COLO829 (cell line): Measurements from ENCODE around the gene PTRH2.

Source experiments
- DNase-seq: peaks from one replicate; pipeline ENCODE4 v3.0.0; 2012; ENCODE audit warnings: low spot score

PTRH2 gene

DNA sequence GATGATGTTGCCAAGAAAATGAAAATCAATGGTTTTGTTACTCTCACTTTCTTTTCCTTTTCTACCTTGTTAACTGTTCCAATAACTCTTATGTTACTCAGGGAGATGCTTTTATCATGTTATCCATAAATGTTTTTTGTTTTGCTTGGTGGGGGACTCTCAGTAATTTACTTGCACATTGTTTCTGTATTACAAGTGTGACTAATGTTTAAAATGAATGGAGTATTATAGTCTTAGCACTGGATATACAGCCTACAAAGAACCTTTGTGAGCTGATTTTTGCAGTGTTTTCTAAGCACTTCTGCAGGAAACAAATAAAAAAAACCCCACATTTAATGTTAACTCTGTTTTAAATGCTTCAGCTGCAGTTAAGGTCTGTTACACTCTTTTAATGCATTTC is 12.3 kb upstream of the PTRH2 start:
- peak; percentile 43 for DNase-seq

DNA sequence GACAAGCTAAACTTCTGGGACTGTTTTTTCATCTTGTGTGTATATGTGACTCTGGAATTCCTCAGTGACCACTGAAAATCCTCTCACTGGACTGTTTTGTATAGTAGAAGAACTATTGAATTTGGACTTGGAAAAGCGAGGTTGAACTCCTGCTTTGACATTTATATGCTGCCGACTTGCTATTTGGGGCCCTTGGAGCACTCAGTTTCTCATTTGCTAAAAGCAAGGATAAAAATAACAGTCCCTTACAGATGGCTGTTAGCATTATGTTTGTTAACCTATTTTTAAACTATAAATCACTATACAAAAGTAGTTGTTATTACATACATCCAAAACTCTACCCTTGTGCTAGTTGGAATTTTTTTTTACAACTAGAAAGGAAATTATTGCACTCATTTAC is 9.2 kb upstream of the PTRH2 start:
- DNase-seq, result no peak

DNA sequence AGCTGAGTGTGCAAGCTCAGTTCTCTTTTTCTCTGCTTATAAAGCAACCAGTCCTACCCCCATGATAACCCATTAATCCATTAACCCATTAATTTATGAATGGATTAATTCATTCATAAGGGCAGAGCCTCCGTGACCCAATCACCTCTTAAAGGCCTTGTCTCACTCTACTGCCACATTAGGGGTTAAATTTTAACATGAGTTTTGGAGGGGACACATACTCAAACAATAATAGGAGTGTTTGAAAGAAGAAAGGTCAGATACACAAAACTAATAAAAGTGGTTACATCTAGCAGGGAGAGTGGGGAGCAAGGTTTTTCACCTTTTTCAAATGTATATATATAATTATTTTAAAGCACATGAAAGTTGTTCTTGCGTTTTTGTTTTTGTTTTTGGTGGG is 7.0 kb upstream of the PTRH2 start:
- DNase-seq, result no peak

DNA sequence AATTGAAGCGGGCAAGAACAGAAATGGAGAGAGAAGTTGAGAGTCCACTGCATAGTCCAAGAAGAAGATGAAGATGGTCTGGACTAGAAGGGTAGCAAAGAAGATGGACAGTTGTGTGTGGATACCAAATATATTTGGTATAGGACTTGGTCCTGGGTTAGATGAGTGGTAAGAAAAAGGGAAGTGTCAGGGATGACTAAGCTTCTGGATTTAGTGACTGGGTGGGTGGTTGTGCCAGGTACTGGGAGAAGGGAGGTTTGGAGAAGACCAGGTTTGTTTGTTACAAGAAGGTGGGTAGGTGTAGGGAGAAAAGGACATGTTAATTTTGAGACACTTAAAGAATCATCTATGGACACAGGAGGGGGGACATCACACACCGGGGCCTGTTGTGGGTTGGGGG is 5.6 kb upstream of the PTRH2 start:
- DNase-seq, result no peak

DNA sequence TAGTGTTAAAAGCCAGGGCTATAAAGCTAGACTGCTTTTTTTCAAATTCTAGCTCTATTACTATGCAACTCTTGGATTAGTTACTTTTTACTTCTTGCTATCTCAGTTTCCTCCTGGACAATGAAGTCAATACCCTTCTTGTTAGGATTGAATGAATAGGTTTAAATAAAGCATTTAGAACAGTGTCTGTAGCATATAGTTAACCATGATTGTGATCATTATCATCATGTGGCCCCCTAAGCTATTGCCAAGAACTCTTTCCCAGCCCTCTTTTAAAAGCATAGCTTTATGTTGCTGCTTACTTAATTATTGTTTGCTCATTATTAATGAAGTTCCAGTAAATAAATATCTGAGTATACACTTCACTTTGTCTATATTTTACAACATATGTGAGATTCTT is 4.7 kb upstream of the PTRH2 start:
- no peak for DNase-seq

DNA sequence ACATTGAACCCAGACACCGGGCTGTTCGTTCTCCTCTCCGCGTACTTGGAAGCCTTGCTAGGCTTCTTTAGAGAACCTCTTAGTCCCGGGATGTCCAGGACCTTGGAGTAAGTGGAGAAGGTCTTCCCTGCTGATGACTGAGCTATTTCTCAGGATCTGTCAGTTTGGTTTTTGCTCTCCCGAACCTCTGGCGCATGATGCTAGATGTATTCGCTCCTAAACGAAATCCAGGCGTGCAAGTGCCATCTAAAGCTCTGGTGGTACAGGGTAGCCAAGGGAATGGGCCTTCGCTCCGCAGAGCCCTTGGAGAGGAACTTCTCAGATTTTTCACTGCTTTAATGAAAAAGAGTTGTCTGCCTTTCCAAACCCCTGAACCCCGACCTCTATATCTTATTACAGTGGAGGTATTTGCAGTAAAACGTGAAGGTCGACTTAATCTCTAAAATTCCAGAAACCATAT is 771 bp upstream of the PTRH2 start:
- DNase-seq, result peak; percentile 28

DNA sequence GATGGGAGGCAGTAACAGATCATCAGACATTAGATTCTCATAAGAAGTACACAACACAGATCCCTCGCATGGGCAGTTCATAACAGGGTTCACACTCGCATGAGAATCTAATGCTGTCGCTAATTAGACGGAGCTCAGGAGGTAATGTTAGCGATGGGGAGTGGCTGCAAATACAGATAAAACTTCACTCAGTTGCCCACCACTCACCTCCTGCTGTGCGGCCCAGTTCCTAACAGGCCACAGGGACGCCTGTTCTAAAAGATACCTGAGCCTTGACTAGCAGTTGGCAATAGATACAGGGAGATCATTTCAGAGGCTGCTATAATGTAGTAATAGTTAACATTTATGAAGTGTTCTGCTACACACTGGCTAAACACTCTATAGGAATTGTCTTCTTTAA is 4.9 kb downstream of the PTRH2 start:
- no peak for DNase-seq

DNA sequence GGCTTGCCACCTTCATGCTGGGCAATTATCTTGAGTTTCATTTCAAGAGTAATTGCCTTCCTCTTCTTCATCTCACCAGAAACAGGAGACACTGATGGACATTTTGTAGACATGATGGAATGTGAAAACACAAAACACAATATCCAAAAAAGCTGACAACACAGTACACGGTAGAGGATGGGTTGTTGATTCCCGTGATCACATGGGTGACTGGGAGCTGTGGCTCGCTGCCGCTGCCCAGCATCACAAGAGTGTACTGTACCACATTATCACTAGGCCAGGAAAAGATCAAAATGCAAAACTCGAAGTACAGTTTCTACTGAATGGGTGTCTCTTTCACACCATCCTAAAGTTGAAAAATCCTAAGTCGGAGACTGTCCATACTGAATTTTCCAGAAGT is 7.4 kb downstream of the PTRH2 start:
- no peak for DNase-seq

DNA sequence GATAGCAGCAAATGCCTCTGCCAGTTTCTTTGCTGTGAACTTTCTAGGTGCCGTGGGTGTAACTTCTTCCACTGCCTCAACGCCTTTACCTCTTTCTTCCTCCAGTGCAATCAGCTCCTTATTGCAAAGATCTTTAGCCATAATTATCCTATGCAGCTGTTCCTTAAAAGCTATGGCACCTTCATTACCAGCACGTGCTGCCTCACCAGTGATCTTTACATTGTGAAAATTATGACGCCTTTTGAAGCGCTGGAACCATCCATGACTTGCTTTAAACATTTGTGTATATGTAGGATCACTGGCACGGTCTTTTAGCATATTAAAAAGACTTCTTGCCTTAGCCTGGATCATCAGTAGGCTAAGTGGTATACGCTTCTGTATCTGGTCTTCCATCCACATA is 8.0 kb downstream of the PTRH2 start:
- DNase-seq, result no peak

DNA sequence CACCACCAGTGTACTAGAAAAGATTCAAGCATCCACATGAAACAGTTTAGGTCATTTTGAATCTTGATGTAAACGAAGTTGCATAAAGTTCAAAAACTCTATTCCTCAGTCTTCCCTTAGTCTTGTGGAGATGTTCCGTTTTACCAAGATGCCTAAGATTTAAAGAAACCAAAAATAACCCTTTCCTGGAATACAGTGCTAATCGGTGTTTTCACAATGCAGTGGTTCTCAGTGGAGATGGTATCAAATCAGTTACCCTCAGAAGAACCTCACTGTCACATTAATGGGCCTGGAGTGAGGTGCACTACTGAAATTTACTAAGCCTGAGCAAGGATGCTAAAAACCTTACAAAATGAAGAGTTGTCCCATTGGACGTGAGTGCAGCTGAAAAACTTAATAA is 9.1 kb downstream of the PTRH2 start:
- no peak for DNase-seq

DNA sequence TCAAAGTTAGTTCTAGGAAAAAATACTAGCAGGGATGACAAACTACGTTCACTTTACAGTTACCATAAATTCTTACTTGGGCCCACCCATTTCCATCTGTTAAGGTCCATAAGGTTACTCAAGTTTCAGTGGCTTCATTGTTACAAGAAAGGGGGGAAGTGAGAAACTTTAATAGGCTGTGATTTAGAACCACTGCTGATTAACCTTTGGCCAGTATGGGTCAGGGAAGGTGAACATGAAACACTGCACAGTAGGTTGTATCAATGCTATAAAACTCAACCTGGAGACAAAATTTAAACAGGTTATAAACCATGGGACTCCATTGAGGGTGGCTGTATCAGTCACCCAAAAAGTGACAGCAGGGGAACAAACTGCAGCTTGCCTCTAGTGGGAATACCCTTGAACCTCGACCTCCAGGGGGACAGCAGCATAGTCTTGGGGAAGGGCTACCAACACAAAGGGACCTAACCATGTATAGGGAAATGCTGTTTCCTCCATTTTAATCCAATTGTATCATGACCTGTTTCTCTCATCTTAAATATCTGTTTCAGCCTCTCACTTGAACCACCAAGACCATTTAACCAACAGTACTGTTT is 10.4 kb downstream of the PTRH2 start:
- DNase-seq, result no peak

DNA sequence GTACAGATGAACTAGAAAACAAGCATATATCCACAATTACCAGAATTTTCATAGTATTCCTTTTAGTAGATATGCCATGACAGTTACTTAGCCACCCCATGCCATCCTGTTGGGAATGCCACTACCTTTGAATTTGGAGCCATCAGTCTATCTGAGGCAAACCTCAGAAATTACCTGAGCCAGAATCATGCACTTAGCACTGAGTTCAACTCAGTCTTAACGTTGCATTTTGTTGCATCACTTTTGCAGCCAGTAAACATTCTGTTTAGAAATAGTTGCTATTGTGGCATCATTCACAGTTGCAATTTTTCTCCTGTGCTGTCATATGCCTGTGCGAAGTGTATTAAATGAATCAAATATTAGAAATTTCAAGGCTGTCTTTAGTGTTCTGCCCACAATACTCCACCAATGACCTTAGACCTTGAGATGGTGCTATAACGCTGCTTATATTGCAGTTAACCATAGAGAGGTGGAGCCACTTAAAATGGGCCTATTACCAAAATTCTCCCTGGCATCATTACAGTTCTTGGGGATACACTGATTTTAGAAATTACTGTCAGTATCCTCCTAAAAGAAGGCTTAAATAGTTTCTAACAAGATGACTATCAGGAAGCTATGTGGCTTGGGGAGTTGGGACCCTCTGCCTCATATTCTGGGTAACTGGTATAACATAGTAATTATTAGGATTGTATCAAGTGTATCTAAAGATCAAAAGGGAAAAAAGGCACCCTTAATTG is 11.1 kb downstream of the PTRH2 start:
- no peak for DNase-seq

DNA sequence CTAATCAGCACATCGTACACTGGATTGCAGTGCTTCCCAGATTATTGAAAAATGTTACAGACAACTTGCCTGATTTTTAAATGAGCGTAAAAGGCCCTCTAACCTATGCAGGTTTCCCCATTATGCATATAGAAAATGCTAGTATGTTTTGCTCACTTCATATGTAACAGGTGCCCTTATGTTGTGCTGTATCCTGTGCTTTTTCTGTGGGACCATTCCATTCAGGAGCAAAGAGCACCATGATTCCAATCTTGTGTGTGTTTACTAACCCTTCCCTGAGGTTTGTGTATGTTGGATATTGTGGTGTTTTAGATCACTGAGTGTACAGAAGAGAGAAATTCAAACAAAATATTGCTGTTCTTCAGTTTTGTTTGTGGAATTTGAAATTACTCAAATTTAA is 12.9 kb downstream of the PTRH2 start:
- DNase-seq, result no peak

DNA sequence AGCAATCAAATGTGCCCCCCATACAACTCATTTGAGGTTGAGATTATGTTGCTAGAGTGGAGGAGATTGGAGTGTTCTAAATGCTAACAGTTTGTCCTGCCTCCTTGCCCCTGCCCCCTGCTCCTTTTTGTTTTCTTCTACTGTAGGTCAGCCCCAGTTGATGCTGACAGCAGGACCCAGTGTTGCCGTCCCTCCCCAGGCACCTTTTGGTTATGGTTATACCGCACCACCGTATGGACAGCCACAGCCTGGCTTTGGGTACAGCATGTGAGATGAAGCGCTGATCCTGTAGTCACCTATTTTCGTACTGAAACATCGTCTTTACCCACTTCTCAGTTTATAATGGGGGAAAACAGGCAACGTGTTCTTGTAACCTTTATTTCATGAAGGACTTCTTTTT is 13.6 kb downstream of the PTRH2 start:
- no peak for DNase-seq

DNA sequence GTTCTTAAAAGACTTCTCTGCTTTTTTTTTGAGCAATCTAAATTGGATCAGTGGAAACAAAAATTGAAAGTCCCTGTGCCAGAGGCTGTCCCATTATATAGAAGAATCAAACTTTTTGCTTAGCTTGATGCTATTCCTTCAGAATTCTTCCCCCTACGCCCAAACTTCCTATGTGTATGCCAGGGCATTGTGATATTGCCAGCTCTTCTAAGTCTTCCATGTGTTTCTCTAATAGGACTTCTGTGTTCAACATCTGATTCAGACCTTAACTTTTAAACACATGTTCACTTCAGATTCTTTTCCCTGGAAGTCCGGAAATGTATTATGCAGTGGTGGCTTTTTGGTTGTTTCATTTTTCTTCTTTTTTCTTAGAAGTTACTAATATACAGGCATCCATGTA is 18.7 kb downstream of the PTRH2 start:
- DNase-seq, result no peak

DNA sequence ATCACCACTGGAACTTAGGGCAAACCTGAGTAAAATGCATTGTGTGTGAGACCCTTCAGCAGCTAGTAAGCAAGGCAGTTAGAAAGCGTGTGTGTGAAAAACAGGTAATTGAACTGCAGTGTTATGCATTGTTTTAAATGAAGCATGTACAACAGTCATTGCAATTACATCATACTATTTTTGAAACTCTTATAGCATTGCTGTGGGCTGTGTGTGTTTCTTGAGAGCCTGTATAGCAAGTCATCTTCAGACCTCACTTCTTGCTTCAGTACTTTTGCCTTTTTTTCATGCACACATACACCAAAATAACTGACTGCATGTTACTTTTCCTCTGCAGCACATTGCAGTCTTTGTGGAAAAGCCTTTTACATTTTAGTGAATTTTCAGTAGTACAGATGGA is 19.2 kb downstream of the PTRH2 start:
- no peak for DNase-seq

DNA sequence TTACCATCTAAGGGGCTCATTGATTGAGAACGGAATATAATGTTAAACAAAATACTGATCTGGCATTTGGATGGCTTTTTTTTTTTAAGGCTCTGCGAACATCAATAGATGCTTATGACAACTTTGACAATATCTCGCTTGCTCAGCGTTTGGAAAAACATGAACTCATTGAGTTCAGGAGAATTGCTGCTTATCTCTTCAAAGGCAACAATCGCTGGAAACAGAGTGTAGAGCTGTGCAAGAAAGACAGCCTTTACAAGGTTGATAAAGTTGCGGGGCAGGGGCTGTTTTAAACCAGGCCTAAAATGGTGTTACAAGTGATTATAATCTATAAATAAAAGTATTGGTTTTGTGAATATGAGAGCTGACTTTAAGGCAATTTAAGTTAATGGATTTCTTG is 22.3 kb downstream of the PTRH2 start:
- no peak for DNase-seq

DNA sequence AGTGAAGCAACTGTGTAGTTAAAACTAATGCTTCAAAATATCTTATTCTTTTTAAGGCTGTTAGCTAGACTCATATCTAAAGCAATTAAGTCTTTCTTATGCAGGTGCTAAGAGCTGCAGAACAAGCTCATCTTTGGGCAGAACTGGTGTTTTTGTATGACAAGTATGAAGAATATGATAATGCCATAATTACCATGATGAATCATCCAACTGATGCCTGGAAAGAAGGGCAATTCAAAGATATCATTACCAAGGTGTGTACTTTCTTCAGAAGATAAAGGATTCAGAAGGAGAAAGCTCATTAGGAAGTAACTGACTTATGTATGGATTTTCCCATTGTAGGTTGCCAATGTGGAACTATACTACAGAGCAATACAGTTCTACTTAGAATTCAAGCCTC is 23.9 kb downstream of the PTRH2 start:
- DNase-seq, result no peak

DNA sequence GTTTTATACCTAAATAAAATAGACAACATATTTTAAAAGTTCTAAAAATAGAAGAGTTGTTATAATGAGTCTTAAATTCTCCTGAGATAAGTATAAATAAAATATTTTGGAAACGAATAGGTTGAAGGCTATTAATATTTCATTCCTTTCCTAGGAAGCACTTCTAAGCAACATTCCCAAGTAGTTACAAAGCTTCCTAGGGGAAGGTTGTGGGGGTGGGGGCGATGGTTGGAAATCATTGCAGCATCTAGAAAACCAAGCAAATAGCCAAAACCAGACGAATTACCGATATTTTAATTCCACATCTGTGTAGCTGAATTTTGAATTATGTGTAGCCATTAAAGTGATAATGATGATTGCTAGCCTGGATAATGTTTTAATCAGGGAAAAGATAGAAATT is 26.9 kb downstream of the PTRH2 start:
- no peak for DNase-seq

DNA sequence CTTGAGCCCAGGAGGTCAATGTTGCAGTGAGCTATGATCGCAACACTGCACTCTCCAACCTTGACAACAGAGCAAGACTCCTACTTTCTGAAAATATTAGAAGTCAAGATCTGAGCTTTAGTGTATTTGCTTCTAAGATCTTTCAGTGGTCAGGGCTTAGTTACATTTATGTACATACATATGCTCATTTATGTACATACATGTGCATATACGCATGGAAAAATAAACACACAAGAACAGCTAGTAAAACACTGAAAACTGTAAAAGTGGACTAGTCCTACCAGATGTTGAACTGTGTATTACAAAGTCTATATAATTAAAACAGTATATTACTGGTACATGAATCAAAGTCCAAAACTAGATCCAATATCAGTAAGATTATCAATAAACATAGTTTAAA is 28.3 kb downstream of the PTRH2 start:
- DNase-seq, result no peak

DNA sequence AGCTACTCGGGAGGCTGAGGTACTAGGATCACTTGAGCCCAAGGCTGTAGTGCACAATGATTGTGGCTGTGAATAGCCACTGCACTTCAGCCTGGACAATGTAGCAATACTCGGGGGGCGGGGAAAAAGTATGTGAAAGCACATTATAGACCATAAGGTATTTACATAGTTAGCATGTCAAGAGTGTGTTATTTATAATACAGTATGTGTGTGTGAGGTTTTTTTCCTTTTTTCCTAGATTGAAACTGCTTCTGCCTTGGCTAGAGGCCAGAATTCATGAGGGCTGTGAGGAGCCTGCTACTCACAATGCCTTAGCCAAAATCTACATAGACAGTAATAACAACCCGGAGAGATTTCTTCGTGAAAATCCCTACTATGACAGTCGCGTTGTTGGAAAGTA is 30.5 kb downstream of the PTRH2 start:
- no peak for DNase-seq

DNA sequence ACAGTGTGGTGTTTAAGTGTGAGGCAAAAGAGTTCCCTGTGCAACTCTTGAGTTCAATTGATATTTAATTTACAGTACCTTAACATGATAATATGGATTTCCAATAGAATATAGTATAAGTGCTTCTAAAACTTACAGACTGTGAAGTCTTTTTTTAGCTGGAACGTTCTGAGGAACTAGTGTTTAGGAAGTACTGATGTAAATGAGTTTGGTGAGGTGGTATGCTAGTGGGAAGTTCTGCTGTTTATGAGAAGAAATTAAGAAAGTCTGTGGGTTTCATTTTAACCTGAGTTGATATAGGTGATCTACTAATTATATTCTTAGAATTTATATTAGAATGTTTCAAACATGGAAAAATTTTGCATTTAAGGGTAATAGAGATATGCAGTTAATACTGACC is 32.0 kb downstream of the PTRH2 start:
- DNase-seq, result no peak

DNA sequence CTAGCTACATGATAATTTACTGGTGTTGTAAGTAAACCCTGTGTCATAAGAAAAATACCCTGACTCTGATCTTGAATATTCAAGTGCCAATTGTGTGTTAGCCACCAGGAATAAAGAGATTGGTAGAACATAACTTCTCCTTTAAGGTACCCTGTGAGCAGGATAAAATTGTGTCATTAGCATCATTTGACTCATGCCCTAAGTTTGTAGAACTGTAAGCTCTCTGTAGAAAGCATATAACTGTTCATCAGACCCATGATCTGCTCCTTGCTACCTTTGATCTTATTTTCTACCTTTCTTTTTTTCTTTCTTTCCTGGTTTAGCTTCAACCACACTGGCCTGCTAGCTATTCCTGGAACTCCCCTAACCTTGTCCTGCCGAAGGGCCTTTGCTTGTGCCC is 35.8 kb downstream of the PTRH2 start:
- no peak for DNase-seq

DNA sequence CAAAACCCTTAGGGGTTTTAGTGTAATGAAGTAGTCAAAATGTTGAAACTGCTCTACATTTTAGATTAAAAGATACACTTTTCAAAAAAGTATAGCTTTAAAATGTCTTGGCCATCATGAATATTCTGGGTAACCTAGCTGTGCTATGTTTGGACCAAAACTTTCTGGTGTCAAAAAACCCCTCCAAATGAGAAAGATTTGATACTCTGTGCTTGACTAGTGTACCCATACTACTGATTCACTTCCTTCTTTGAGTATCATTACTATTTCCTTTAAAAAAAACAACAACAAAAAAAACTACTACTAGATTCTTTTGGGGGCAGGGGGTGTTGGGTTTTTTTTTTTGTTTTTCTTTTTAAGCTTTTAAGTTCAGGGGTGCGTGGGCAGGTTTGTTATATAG is 37.3 kb downstream of the PTRH2 start:
- DNase-seq, result no peak
